Activated T-cell treated with anti-CD3 and anti-CD28 coated beads for 4 hours (primary cell): Measurements from ENCODE around the gene SLFN5.
"Not testable (repeated sequence)": the region's sequence is repeated elsewhere in the genome, so short reads cannot be mapped to it uniquely, and the experiment has no call there.

Source experiments
- DNase-seq: peaks from one replicate; pipeline ENCODE4 v3.0.0-alpha.2; 2020

SLFN5 gene

DNA sequence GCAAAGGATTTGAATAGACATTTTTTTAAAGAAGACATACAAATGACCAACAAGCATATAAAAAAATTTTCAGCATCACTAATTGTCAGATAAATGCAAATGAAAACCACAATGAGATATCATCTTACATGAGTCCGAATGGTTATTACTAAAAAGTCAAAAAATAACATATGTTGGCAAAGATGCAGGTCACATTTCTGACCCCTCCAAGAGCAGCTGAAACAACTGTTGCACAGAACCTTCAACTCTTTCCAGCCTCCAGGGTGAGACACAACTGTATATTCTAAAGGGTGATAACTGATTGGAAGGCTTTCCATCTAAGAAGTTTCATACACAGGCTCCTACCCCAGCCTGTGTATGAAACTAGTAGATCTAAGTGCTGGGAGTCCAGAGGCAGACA, 51.9 kb downstream of the SLFN5 start:
- DNase-seq, result no peak

DNA sequence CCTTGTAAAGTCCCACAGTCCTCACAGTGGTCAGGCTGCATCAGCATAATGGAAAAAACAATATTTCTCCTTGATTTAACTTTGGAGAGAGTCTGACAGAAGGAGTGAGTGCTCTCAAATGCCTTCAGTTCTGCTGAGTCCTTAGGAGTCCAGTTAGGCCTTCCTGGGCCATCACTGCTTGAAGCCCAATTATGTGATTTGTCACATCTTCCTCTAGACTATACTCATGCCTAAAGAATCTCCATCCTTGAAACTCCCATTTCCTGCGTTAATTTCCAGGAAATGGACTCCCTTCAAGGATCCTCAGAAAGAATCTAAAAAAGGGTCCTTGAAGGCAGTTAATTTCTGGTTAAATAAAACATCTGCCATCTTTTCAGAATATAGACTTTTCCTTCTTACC, 52.8 kb downstream of the SLFN5 start:
- DNase-seq, result no peak

DNA sequence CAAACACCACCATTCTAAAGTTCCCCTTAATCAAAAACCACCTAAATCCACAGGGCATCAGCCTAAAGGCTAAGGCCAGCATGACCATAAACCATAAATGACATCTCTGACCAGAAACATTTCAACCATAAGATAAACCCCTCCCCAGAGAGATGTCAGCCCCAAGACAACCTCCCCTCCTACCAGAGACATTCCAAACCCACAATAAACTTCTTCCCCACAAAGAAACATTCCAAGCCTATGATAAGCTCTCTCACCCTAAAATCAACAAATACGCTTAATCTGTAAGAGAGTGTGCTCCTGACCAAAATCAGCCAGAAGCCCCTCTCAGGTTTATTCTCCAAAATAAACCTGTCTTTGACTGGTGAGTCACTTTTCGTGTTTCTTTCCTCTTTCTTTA, 54.8 kb downstream of the SLFN5 start:
- no peak for DNase-seq

DNA sequence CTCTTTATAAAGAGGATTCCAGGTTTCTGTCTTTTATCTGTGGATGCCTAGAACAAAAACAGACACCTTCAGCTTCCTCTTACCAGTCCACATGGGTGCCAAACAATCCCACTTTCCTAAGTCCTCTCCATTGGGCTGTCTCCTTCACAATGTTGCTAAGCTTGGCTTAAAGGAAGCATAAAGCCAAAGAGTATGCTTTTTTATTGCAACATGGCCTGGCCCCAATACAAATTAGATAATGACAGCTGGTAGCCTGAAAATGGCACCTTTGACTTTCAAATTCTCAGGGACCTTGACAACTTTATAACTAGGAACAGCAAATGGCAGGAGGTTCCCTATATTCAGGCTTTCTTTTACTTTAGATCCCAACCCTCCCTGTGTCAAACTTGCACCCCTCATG, 55.8 kb downstream of the SLFN5 start:
- no peak for DNase-seq

DNA sequence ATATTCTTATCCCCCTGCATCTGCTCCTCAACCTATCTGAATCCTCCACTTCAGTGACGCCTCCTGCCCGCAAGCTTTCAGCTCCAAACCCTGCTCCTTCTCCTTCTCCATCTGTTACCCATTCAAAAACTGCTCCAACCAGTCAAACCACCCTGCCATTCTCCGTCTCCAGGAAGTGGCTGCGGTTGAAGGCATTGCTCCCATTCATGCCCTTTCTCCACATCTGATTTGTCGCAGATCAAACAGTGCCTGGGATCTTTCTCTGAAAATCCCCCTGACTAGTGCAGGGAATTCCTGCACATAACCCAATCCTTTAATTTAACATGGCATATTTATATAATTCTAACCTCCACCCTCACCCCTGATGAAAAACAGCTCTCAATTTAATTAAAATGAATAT, 56.3 kb downstream of the SLFN5 start:
- DNase-seq, result no peak

DNA sequence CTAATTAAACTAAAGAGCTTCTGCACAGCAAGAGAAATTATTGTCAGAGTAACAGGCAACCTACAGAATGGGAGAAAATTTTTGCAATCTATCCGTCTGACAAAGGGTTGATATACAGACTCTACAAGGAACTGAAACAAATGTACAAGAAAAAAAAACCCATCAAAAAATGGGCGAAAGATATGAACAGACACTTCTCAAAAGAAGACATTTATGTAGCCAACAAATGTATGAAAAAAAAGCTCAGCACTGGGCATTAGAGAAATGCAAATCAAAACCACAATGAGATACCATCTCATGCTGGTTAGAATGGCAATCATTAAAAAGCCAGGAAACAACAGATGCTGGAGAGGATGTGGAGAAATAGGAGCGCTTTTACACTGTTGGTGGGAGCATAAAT, 66.5 kb downstream of the SLFN5 start:
- DNase-seq, result not testable (repeated sequence)

DNA sequence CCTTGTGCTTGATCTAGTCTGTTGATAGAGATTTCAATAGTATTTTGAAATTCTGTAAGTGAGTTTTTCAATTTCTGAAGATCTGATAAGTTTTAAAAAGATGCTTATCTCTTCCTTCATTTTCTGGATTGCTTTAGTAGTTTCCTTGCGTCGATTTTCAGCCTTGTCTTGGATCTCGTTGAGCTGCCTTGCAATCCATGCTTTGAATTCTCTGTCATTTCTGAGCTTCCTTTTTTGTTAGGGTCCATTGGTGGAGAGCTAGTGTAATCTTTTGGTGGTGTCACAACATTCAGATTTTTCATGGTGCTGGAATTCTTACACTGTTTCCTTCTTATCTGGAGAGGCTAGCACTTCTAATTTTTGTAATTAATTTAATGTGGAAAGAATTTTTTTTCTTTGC, 69.5 kb downstream of the SLFN5 start:
- DNase-seq, result no peak

DNA sequence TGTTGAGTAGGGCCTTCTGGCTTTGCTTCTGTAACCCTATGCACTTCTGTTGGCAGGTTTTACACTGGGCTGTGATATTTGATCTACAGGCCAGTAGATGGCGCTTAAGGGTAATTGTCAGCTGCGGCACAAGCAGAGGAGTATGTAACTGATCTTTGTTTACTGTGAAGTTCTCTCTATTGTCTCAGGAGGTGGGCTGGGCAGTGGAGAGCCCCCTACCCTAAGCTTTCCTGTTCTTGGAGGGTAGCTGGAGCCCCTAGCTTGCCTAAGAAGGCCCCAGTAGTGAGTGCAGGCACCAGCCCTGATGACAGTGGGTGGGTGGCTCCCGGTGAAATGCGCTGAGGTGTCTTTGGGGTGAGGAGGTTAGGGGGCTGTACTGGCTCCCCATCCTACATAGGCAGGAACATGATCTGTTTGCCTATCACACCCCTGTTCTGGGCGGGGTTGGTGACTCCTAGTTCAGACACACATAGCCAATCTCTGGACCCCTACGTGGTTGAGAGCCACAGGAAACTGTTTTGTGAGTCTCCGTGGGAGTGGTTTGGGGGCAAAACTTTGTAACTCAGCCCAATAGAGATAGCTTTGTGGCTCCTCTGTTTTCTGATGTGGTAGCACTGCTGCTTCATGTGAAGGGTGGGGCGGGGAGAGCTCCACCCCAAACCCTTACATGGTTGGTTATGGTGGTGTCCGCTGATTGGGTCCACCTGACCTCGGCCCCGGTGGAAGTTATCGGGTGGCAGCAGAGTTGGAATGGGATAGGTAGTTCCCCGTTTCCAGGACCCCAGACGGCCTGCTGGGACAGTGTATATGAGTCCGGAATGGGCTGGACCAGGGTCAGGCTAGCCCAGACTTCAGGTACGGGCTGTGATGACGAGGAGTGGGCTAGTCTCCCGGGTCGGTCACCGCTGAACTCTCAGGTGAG, 70.2 kb downstream of the SLFN5 start:
- peak; percentile 69 for DNase-seq

DNA sequence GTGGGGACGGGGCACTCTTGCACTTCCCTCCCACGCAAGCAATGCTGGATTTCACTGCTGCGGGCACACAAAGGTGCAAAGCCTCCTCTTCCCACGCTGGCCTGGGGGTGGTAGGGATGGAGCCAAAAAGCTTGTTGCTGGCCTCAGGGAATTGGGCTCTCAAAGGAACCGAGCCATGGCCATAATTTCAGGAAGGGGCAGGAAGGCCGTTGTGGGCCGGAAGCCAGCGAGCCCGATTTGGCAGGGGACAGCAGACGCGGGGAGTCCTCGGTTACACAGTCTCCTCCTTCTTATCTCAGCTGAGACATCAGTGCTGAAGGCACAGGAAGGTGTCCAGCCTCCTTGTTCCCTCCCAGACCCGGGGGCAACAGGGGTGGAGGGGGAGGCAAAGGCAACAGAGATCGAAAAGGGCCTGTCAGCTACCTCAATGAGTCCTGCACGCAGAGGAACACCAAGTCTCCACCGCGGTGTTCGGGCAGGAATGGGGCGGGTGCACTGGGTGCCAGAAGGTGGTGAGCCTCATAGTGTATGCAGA, 71.1 kb downstream of the SLFN5 start:
- peak; percentile 8 for DNase-seq

DNA sequence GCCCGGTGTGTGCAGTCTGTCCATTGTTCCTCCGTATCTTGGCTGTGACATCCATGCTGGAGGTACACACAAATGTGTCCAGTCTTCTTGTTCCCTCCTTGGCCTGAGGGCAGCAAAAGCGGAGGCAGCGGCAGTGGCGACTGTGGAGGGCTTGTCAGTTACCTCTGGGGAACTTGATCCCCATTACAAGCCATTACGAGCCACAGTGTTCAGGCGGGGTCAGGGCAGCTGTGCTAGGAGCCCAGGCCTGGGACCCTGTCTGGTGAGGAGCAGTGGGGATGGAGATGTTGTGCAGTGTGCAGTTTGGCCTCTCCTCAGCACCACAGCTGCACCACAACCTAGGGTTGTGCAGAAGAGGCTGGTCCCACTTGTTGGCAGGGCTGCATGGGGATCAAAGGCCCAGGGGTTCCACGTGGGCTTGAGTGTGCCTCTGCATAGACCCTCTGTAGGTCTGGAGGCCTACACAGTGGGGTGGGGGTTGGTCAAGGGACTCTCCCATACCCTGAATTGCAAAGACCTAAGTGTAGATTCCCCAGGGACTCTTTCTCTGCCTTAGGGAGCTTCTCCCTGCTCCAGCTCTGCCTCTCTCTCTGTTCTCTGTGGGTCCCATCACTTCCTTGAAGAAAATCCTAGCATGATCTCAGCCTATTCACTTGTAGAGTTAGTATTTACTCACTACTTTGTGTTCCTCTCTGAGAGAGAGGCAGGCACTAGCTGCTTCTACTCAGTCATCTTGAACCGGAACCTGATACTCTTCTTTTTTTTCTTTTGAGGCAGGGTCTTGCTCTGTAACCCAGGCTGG, 71.7 kb downstream of the SLFN5 start:
- DNase-seq, result no peak

DNA sequence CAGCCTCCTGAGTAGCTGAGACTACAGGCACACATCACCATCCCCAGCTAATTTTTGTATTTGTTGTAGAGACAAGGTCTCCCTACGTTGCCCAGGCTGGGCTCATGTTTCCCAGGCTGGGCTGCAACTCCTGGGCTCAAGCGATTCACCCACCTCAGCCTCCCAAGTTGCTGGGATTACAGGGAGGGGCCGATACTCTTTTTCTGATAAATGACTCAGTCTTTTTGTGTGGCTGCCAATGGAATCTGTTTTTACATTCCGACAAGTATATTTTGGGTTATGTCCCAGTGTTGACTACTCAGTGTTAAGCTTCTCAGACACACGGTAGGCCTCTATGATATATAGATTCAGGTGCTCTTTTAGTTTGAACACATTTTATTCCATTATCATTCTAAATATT, 72.4 kb downstream of the SLFN5 start:
- DNase-seq, result no peak

DNA sequence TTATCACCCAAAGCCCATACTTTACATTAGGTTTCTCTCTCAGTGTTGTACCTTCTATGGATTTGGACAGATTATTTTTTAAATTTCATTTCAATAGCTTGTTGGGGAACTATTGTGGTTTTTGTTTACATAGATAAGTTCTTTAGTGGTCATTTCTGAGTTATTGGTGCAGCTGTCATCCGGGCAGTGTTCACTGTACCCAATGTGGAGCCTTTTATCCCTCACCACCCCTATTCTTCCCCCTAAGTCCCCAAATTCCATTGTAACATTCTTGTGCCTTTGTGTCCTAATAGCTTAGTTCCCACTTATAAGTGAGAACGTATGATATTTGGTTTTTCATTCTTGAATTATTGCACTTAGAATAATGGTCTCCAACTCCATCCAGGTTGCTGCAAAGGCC, 73.1 kb downstream of the SLFN5 start:
- DNase-seq, result no peak

DNA sequence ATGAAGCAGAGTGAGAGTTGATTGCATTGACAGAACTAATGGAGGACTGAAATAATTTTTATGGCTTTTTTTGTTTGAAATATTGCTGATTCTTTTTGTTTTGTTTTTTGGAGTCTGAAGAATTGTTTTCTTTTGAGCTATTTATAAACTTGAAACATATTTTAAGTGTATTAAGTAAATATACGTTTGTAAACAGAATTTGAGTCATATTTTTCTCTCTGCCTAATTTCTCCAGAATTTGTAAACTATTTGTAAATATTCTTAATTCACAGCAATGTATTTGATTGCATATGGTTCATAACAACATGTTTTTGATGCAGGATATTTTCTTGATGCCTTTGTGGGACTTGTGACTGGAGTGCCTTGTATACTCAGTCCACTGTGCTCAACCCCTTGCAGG, 79.9 kb downstream of the SLFN5 start:
- DNase-seq, result no peak
